Measurements from ENCODE around the gene ZNF839. TPM values are rescaled to one million over a fixed set of nuclear protein-coding genes. Genes with fewer than 3 reads are reported as not detected.

ZNF839 gene
- polyA plus RNA-seq, 1 of the 3 experiments (the other 2 are of a cell fraction) = 15.4 TPM

- Histone ChIP-seq H3K9ac (no peak overlapping the region), H3K4me2 (no peak overlapping the region), H3F3A (replicated peaks; ENCODE audit: insufficient read depth) (peaks cover 3% of the 10 kb centered on the region), H3K27ac (ENCODE audit: low read depth in 2 of 2, low read length in 1 of 2) (no peak overlapping the region), H3K9me2 (no peaks in the 10 kb centered on the region), H3K27me3 (ENCODE audit: insufficient read depth) (no peaks in the 10 kb centered on the region), H3K9me3 (no peaks in the 10 kb centered on the region), H4K20me1 (ENCODE audit: insufficient read depth) (no peaks in the 10 kb centered on the region), H3K36me3 (replicated peaks in 1 of 2; ENCODE audit: control insufficient read depth in 1 of 2, insufficient read depth in 2 of 2, low read length in 1 of 2) (peaks cover 19 to 27% of the 10 kb centered on the region in 2 experiments), H3K4me1 (ENCODE audit: control insufficient read depth in 1 of 2, insufficient read depth in 2 of 2, low read depth in 1 of 2, low read length in 1 of 2) (no peaks in the 10 kb centered on the region), H2AFZ (ENCODE audit: low read depth) (no peak overlapping the region), H3K79me2 (ENCODE audit: insufficient read depth) (no peaks in the 10 kb centered on the region), H3K4me3 (ENCODE audit: low read depth in 2 of 2, low read length in 1 of 2) (no peak overlapping the region)
- ChIA-PET CTCF (interaction anchor here (1.4 kb wide), 1 partner anchor 17 kb away, joined by 3 read pairs; no protein-coding TSS in a partner anchor), POLR2A (interaction anchor here (0.8 kb wide), 1 partner anchor 10 kb away, joined by 5 read pairs; no protein-coding TSS in a partner anchor)
- no peak for DNase-seq
- no peak for TF ChIP-seq RFX5 (IDR thresholded peaks at IDR 0.05; ENCODE audit: low read length)
- no peak for TF ChIP-seq FOXJ3 (CRISPR knock-in tag; IDR thresholded peaks at IDR 0.05)
- TF ChIP-seq TEAD4 (IDR thresholded peaks at IDR 0.05; ENCODE audit: borderline replicate concordance, insufficient read depth) = no peak
- no peak for TF ChIP-seq ELF1 (IDR thresholded peaks at IDR 0.05)
- TF ChIP-seq SMC3 (IDR thresholded peaks at IDR 0.05; ENCODE audit: low read depth, low read length) = no peak
- no peak for TF ChIP-seq USF2 (IDR thresholded peaks at IDR 0.05; ENCODE audit: borderline replicate concordance, low read depth, low read length)
- no peak for TF ChIP-seq FOSL2 (IDR thresholded peaks at IDR 0.05; ENCODE audit: borderline replicate concordance, low read depth)
- TF ChIP-seq MEF2A (IDR thresholded peaks at IDR 0.05; ENCODE audit: borderline replicate concordance, low read depth) = no peak
- WGBS (ENCODE audit: low lambda C conversion rate) = 93% methylated on average over 5 of the region's 5 CpGs
Measured at GRCh38 chr14:102342238-102342637, 22.7 kb downstream of the ZNF839 start.

GRCh38 chr14:102344084-102344483, 24.5 kb downstream of the ZNF839 start:
- POLR2A ChIA-PET = no interaction called here
- H3K36me3 ChIP-seq (replicated peaks in 1 of 2; ENCODE audit: control insufficient read depth in 1 of 2, insufficient read depth in 2 of 2, low read length in 1 of 2) = peaks cover 14 to 29% of the 10 kb centered on the region in 2 experiments

More at GRCh38 chr14:102344084-102344483, 24.5 kb downstream of the ZNF839 start:
- peaks cover 3% of the 10 kb centered on the region for H3F3A ChIP-seq (replicated peaks; ENCODE audit: insufficient read depth)
- H3K27ac ChIP-seq (ENCODE audit: low read depth in 2 of 2, low read length in 1 of 2) = no peak overlapping the region
- DNase-seq = no peak
- H3K4me1 ChIP-seq (ENCODE audit: control insufficient read depth in 1 of 2, insufficient read depth in 2 of 2, low read depth in 1 of 2, low read length in 1 of 2) = no peaks in the 10 kb centered on the region
- TF ChIP-seq MXI1 (IDR thresholded peaks at IDR 0.05; ENCODE audit: low read depth, low read length) = no peak
- TF ChIP-seq ZBTB33 (IDR thresholded peaks at IDR 0.05; ENCODE audit: borderline replicate concordance, low read depth) = no peak
- no peak for TF ChIP-seq YY1 (IDR thresholded peaks at IDR 0.05; ENCODE audit: low read depth)
- no peak for TF ChIP-seq CTCF (IDR thresholded peaks at IDR 0.05)
- CTCF ChIA-PET = no interaction called here
- H4K20me1 ChIP-seq (ENCODE audit: insufficient read depth) = no peaks in the 10 kb centered on the region
- no peak overlapping the region for H2AFZ ChIP-seq (ENCODE audit: low read depth)
- no peaks in the 10 kb centered on the region for H3K27me3 ChIP-seq (ENCODE audit: insufficient read depth)
- H3K4me3 ChIP-seq (ENCODE audit: low read depth in 2 of 2, low read length in 1 of 2) = no peak overlapping the region
- no peaks in the 10 kb centered on the region for H3K79me2 ChIP-seq (ENCODE audit: insufficient read depth)
- no peaks in the 10 kb centered on the region for H3K9me2 ChIP-seq
- no peaks in the 10 kb centered on the region for H3K9me3 ChIP-seq
- no peak overlapping the region for H3K4me2 ChIP-seq
- 100% methylated on average over 4 of the region's 7 CpGs for WGBS (ENCODE audit: low lambda C conversion rate)
- H3K9ac ChIP-seq = no peak overlapping the region
